GM18907 (cell line): ENCODE data around the gene ADGRL3.
"Not testable (repeated sequence)": the region's sequence is repeated elsewhere in the genome, so short reads cannot be mapped to it uniquely, and the experiment has no call there.

Source experiments
- ATAC-seq: cut with Tn5 transposase; IDR thresholded peaks from one replicate; pipeline ENCODE4 v1.9.1; 2021; ENCODE audit warnings: mild to moderate bottlenecking, moderate library complexity; ENCODE audit not compliant: unreplicated experiment

ADGRL3 gene

DNA sequence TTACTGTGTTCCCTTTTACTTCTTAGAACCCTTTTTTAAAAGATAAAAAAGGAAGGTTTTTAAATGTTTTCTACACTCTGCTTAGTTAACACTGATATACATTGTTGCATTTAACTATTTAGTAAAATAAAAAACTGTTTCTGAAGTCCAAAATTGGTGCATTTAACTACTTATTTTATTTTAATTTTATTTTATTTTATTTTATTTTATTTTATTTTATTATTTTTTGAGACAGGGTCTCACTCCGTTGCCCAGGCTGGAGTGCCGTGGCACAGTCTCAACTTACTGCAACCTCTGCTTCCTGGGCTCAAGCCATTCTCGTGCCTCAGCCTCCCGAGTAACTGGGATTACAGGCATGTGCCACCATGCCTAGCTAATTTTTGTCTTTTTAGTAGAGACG lies 652.0 kb downstream of the ADGRL3 start:
- ATAC-seq, result not testable (repeated sequence)

DNA sequence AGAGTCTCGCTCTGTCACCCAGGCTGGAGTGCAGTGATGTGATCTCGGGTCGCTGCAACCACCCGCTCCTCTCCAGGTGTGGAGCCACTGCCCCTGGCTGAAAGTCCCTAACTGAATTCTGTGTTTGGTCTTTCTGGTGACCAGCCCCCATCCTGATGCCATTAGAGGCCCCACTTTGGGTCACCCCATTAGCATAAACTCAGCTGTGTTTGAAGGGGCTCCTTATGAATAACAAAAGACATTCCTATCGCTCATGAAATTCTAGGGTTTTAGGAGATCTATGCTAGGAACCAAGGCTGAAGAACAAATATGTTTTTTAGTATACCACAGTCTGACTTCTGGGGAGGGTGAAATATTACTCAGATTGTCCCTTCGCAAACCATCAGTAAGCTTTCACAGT lies 652.9 kb downstream of the ADGRL3 start:
- ATAC-seq, result no peak

DNA sequence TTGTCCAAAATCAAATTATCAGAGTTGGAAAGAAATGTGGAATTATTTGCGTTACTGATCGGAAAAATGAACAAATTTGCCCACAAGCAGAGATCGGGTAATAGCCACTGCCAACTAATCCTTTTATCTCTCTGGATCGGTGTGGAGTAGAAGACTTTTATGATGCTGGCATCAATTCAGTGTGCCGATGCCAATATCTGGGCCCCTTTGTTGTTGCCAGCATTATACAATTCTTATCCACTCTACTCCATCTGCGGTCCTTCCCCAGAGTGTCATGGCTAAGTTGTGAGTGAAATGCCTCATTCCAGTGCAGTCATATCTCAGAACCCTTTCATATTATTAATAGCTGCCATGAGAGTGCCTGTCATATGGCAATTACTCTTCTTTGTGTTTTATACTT lies 660.2 kb downstream of the ADGRL3 start:
- no peak for ATAC-seq

DNA sequence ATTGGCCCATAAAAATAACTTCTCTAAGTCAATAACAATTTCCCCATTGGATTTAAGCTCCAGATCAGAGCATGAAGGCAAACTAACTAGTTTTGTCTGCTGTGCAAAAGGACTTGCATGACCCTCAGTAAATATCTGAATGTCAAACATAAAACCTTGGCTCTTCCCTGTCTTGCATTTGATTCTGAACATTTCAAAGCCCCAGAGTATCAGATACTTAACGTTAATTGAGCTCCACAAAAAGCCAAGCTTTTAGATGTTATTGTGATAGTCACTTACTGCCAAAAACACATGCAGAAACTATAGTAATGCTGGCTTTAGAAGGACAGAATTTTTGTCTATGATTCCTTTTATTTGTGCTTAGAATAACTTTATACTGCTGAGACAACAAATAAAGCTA lies 664.2 kb downstream of the ADGRL3 start:
- no peak for ATAC-seq

DNA sequence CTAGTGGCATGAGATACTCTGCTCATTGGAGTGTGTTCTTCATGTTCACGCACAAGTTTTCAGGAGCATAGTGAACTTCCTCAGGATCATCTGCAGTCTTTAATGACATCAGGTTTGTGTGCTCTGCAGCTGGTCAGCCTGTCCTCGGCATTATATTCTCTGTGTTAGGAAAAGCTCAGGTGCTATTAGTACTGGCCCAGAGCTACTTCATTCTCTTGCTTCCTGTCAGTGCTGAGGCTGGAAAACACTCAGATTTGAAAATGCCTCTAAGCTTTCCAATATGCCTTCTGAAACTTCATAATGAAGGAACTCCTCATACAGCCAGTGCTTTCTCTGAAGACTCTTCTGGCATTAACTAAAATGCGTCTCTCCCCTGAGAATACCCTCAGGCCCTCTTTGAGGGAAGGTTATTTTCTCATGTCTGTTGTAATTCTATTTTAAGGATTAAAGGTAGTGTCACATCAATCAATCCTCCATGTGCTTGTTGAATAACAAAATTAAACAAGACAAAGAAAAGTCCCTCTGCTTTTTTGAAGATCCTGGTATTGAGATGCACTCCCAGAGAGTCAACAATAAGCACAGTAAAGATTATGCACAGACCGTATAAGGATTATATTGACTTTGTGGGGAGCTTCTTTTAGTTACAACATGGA lies 666.4 kb downstream of the ADGRL3 start:
- no peak for ATAC-seq

DNA sequence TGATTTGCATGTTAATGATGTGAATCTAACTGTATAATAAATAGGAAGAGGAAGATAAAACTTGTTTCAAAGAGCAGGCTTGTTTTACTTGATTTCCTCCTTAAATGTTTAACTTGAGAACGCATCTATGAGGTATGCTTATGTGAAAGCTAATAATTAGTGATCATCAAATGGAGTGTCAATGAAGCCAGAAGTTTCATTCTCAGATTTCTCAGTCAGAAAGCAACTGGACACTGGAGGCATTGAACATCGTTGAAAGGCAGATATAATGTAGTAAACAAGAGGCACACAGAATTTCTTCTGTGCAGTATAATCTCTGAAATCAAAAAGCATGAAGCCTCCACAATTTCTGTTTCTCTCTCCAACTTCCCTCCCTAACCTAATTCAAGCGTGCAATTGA lies 672.9 kb downstream of the ADGRL3 start:
- no peak for ATAC-seq

DNA sequence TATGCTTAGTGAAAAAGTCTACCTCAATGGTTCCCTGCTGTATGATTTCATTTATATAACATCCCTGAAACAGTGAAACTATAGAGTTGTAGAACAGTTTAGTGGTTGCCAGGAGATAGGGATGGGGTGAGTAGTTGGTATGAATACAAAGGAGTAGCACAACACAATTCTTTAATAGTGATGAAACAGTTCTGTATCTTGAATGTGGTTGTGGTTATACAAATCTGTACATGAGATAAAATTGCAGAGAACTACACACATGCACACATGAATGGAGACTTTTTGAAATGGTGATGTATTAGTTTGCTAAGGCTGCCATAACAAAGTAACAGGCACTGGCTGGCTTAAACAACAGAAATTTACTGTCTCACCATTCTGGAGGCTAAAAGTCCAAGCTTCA lies 677.1 kb downstream of the ADGRL3 start:
- ATAC-seq, result no peak

DNA sequence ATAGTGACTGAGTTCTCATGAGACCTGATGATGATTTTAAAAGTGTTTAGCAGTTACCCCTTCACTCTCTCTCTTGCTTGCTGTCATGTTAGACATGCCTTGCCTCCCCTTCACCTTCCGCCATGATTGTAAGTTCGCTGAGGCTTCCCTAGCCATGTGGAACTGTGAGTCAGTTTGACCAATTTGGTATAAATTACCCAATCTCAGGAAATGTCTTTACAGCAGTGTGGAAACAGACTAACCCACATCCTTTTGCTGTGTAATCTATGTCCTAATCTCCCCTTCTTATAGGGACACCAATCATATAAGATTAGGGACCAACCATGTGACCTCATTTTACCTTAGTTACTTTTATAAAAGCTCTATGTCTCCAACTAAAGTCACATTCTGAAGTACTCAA lies 677.8 kb downstream of the ADGRL3 start:
- no peak for ATAC-seq

DNA sequence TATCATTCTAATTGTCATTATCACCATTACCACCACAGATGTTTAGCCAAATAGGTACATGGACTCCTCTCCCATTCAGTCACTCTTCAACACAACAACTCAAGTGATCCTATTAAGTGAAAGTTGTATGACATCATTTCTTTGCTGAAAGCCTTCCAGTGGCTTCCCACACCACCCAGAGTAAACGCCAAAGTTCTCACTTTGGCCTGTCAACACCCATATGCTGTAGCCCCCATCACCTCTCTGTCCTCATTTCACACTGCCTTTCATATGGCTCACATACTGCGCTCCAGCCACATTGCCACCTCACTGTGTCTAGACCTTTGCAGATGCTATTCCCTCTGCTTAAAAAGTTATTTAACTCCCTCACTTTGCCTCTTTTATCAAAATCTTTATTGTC lies 682.3 kb downstream of the ADGRL3 start:
- ATAC-seq, result no peak

DNA sequence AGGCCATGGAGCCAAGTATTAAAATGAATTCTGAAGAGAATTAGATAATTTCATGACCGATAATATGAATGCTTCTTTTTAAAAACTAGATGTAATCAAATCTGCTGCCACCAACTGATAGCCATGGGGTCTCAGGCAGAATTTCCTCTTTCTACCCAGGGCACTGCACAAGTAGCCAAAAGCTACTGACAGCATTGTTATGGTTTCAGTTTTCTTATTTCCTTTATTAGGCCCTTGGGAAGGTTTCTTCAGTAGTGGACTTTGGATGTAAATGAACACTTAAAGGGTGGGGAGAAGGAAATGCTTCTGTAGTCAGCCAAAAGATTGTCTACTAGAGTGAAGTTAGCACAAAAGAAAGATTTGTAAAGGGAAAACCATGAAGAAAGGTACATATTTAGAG lies 686.0 kb downstream of the ADGRL3 start:
- no peak for ATAC-seq

DNA sequence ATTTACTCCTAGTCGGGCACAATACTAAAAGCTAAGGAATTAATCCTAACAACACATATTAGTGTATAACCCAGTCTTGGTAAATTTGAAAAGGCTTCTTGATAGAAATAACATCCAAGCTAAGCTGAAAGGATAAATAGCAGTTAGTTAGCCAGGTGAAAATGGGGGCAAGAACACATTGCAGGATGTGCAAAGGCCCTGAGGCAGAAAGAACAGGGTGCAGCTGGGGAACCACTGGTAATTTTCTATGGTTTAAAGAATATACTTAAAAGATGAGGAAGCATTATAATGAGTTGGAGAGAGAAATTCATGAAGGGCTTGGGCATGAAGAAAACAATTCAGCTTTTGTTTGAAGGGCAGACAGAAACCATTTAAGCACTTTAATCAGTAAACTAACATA lies 689.0 kb downstream of the ADGRL3 start:
- ATAC-seq, result no peak

DNA sequence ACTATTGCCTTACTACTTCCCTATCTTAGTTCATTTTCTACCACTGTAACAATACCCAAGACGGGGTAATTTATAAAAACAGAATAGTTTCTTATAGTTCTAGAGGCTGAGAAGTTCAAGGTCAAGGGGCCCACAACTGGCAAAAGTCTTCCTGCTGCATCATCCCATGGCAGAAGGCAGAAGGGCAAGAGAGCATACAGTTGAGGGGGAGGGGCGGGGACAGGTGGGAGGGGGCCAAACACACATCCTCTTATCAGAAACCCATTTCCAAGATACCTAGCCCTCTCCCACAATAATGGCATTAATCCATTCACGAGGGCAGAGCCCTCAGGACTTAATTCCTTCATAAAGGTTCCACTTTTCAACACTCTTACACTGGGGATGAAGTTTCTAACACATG lies 690.2 kb downstream of the ADGRL3 start:
- no peak for ATAC-seq

DNA sequence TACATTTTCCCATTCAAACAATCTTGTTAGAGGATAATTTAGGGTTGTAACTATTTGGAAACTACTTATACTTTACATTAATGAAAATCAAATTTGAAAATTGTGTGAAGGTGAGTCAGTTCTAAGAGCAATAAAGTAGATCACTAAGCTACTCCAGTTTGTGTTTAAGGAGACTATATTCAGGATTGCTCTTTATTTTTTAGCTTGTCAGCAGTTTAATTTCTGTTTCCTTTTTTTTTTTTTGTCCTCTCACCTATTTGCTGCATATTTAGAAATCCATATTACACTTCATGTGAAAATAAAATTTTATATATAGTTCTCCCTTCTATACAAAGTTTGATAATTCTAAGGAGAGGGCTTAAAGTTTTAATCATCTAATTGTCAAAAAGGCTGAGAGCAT lies 691.8 kb downstream of the ADGRL3 start:
- ATAC-seq, result no peak

DNA sequence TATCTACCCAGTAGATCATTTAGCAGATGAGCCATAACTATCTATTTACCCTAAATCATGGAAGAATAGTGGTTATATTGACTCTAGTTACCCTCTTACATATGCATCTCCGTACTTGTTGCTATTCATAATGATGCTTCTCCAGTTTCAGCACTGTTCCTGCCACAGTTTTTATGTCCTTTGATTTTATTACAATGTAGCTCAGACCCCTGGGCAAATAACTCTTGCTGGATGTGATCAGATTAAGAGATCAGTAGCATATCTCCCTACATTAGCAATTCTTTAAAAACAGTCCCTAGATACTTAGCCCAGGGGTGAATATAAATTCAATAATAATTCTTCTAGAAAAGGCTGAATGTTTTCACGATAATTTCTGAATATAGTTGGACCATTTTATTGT lies 696.5 kb downstream of the ADGRL3 start:
- no peak for ATAC-seq

DNA sequence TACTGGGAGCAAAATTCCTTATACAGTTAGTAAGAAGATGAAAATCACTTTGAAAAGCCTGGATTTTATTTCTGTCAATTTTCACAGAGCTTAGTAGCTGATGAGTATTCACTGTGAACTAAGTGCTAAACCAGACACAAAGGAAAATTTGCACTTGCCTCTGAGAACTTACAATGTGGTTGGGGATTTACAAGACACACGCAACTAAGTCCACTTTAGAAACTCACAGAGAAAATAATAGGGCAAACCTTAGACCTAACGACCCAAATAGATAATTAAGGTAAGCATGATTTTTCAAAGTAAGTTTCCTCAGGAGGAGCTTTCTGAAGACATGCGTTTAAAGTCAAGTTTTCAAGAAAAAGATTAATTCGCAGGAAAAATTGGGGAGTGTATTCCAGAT lies 708.9 kb downstream of the ADGRL3 start:
- no peak for ATAC-seq

DNA sequence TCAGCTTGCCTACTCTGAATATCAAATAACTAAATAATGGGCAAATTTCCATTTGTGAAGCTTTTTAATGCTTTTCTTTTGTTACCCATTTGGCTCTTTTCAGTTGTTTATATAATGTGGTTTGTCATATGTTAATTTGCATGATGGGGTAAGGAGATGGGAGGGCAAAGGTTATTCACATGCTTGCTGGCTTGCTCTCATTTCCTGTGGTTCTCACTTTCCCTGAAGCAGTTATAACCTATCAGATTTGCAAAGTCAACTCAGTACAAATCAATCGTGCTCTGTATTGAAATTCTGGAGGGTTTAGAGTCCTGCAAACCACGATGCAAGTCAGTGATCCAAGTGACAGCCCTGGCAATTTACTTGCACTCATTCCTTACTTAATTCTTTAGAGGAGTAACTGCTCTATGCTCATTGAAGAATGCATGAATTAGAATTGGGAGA lies 711.2 kb downstream of the ADGRL3 start:
- ATAC-seq, result no peak

DNA sequence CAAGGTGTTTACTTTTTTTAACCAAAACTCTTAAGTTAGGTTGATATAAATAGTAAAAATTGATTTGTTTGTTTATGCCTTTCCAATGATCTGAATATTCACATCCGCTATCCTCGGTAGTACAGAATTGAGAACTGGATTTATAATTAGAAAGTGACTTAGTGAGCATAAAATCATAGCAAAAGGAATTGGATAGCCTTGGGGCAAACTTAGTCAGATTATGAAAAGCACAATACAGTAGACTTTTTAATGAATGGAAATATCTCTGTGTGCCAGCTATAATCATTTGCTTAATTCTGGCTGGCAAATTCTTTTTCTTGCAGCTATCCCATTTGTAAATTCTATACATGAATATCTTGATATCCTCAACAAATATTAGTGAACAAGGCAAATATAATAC lies 713.5 kb downstream of the ADGRL3 start:
- ATAC-seq, result no peak

DNA sequence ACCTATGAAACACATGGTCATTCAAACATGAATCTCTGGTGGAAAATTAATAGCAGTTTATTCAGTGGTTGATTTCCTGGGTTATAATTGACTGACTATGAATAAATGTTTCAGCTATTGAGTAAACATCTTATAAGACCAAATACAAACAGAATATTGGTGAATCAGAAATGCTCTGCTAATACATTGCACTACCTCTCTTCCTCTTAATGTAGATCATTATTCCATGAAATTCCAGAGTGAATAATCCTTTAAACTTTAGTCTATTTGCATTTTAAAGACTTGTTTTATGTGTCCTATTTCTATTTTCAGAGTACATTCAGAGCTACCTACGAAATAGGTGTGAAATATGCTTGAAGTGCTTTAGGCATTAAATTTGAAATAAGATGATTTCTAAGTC lies 715.4 kb downstream of the ADGRL3 start:
- no peak for ATAC-seq

DNA sequence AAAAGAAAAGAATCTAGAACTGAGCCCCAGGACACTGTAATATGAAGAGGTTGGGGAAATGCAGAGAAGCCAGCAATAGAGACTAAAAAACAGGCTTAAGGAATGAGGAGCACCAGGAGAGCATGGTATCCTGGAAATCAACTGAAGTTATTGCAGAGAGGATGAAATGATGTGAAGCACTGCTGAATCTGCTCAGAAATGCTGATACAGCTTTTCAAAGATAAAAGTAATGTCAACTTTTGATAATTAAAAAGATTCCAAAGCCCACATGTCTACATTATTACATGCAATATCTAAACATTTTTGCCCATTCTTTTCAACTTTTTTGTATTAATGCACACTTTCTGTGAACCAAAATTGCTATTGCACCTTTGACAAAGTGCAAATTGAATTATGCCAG lies 718.4 kb downstream of the ADGRL3 start:
- ATAC-seq, result no peak

DNA sequence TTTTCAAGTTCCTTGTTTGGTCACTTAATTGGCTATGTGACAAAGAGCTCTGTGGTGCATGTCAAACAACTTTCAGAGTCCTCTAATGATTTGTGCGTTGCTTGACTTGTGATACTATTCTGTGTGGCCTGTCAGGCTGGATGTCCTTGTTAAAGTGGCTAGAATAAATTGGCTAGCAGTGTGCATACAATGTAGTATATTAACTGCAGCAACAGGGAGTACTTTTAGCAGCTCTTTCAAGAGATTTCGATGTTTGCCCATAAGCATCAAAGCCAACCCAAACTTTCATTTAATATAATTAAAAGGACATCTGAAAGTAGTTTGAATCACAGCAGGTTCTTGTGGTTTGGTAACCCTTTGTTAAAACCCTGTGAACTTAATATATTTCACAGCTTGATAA lies 718.9 kb downstream of the ADGRL3 start:
- no peak for ATAC-seq

DNA sequence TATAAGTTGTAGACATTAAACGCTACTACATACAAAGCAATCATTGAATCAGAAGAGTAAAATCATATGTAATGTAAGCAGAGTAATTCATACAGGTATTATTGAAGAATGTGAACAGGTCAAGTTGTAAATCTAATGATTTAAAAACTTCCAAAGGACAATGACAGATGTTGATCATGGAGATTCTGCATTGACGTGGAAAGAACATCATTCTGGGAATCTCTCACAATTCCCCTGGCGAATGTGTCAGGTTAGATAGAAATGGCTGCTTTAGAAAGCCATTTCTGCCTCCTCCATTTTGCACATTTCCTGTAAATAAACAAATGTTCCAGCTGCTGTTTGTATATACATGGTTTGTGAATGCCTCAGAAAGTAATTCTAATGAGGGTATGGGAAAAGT lies 719.4 kb downstream of the ADGRL3 start:
- no peak for ATAC-seq

DNA sequence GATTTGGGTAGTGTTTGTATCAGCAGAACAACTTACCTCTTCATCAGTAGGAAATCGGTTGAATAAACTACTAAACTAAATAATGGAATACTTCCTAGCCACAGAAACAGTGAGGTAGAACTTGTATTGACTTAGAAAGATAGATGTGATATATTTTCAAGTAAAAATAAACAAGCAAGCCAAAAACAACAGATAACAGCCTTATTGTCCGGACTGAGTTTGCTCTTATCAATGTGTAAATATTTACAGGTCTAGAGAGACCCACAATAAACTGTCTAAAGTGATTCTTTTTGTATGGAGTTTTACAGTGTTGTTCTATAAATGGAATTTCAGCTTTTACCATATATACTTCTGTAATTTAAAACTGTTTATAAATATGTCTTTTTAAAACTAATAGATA lies 721.8 kb downstream of the ADGRL3 start:
- no peak for ATAC-seq

DNA sequence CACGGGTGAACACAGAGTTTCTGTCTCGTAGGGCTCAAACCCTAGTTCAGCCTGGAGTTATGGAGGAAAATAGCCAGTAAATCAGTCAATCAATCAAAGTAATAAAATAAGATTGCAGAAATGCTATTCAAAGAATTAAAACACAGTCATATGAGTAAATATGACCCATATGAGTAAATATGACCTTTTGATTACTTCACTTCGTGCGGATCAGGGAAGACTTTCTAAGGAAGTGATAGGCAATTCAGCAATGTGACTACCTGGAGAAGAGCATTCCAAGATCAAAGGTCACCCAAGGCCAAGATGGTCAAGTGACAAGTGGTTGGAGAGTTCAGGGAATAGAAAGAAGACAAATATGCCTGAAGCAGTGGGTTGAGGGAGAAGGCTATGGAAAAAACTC lies 722.6 kb downstream of the ADGRL3 start:
- ATAC-seq, result no peak

DNA sequence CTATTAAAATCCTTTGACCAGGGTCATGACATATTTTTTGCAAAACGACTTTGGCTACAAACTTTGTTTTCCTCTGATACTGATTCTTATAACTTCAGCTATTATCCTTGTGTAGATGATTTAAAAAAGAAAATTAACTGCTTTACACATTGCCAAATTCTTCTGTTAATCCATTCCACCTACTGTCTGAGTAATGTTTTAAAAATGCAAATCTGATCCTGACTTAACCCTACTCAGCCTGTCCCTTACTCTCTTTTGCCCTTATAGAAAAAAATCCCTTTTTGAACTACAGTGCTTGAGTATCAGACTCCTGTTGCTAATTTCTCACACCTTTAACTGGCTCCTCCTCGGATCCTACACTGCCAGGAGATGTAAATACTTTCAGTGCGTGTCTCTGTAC lies 723.1 kb downstream of the ADGRL3 start:
- ATAC-seq, result no peak
